Measurements from ENCODE around the gene FAM117B. TPM values are rescaled to one million over a fixed set of nuclear protein-coding genes. Genes with fewer than 3 reads are reported as not detected.

Gene FAM117B
- polyA plus RNA-seq, 1 donor (not counting 4 experiments of a cell fraction or from before 2014, with no cell fraction given) = 1.9 TPM

DNA sequence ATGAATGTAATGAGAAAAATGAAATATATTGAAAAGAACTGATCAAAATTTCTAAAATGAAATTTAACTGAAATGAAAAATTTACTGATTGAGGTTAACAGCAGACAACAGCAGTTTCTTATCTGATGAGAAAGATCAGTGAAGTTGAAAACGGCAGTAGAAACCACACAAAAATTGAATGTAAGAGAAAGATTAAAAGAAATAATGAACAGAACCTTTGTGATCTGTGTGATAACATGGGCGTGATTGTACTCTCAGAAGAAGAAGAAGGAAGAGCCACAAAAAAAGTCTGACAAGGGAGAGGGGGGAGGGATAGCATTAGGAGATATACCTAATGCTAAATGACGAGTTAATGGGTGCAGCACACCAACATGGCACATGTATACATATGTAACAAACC is 45.2 kb downstream of the FAM117B start:
- FAIRE-seq = no peak
- DNase-seq (ENCODE audit: low read depth, low spot score) = no peak
- H3K9ac ChIP-seq (ENCODE audit: control insufficient read depth, extremely low read depth, insufficient read depth, low read length) = no peak overlapping the region
- H2AFZ ChIP-seq (ENCODE audit: control insufficient read depth, low read length) = no peak overlapping the region
- no peak overlapping the region for H3K4me3 ChIP-seq (ENCODE audit: control insufficient read depth in 2 of 3, extremely low read depth in 1 of 3, insufficient read depth in 2 of 3, low read depth in 1 of 3, low read length in 3 of 3)
- H3K4me2 ChIP-seq (ENCODE audit: control insufficient read depth, extremely low read depth, insufficient read depth, low read depth, low read length) = no peak overlapping the region
- H4K20me1 ChIP-seq (ENCODE audit: control insufficient read depth, extremely low read depth, insufficient read depth, low read length) = no peaks in the 10 kb centered on the region
- dilution Hi-C loops (cut with MboI; ENCODE audit: extremely low pct_ligation_motif_present, low sequenced_read_pairs) = no loop called here
- no peaks in the 10 kb centered on the region for H3K27me3 ChIP-seq (ENCODE audit: control insufficient read depth, extremely low read depth, insufficient read depth, low read length)
- H3K4me1 ChIP-seq (ENCODE audit: control insufficient read depth, extremely low read depth, insufficient read depth, low read length) = no peaks in the 10 kb centered on the region
- TF ChIP-seq CTCF (optimal IDR thresholded peaks at IDR 0.05 in 1 of 3, IDR thresholded peaks at IDR 0.05 in 1 of 3, conservative IDR thresholded peaks at IDR 0.05 in 1 of 3; ENCODE audit: extremely low read depth in 1 of 3, insufficient read depth in 2 of 3, low read length in 3 of 3) (no peak), EZH2 (IDR thresholded peaks at IDR 0.05; ENCODE audit: low read length) (no peak)
- H3K9me3 ChIP-seq (ENCODE audit: control insufficient read depth, low read depth, low read length) = no peaks in the 10 kb centered on the region
- no peaks in the 10 kb centered on the region for H3K79me2 ChIP-seq (ENCODE audit: control insufficient read depth, insufficient read depth, low read length)
- no peak overlapping the region for H3K27ac ChIP-seq (ENCODE audit: control insufficient read depth, insufficient read depth, low read length)
- H3K9me1 ChIP-seq (ENCODE audit: control insufficient read depth, extremely low read depth, insufficient read depth, low read length) = no peaks in the 10 kb centered on the region
- H3K36me3 ChIP-seq (ENCODE audit: control insufficient read depth in 2 of 2, extremely low read depth in 1 of 2, insufficient read depth in 2 of 2, low read length in 2 of 2) = no peaks in the 10 kb centered on the region

DNA sequence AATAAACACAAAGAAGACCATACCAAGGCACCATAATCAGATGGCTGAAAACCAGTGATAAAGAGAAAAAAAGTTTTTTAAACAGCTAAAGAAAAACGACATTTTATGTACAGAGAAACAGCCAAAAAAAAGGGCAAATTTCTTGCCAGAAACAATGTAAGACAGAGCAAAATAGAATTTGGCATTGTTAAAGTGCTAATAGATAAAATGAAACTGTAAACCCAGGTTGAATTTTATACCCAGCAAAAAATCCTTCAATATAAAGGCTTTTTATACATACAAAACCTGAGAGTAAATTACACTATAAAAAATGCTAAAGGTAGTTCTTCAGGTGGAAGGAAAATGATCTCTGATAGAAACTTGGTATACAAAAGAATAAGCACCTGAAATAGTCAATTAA is 45.7 kb downstream of the FAM117B start:
- Histone ChIP-seq H4K20me1 (ENCODE audit: control insufficient read depth, extremely low read depth, insufficient read depth, low read length) (no peaks in the 10 kb centered on the region), H3K9ac (ENCODE audit: control insufficient read depth, extremely low read depth, insufficient read depth, low read length) (no peak overlapping the region), H3K9me3 (ENCODE audit: control insufficient read depth, low read depth, low read length) (no peaks in the 10 kb centered on the region), H3K27ac (ENCODE audit: control insufficient read depth, insufficient read depth, low read length) (no peak overlapping the region), H3K4me2 (ENCODE audit: control insufficient read depth, extremely low read depth, insufficient read depth, low read depth, low read length) (no peak overlapping the region), H3K9me1 (ENCODE audit: control insufficient read depth, extremely low read depth, insufficient read depth, low read length) (no peaks in the 10 kb centered on the region), H3K4me1 (ENCODE audit: control insufficient read depth, extremely low read depth, insufficient read depth, low read length) (no peaks in the 10 kb centered on the region), H3K36me3 (ENCODE audit: control insufficient read depth in 2 of 2, extremely low read depth in 1 of 2, insufficient read depth in 2 of 2, low read length in 2 of 2) (no peaks in the 10 kb centered on the region), H3K4me3 (ENCODE audit: control insufficient read depth in 2 of 3, extremely low read depth in 1 of 3, insufficient read depth in 2 of 3, low read depth in 1 of 3, low read length in 3 of 3) (no peak overlapping the region), H3K27me3 (ENCODE audit: control insufficient read depth, extremely low read depth, insufficient read depth, low read length) (no peaks in the 10 kb centered on the region), H2AFZ (ENCODE audit: control insufficient read depth, low read length) (no peak overlapping the region), H3K79me2 (ENCODE audit: control insufficient read depth, insufficient read depth, low read length) (no peaks in the 10 kb centered on the region)
- dilution Hi-C loops (cut with MboI; ENCODE audit: extremely low pct_ligation_motif_present, low sequenced_read_pairs) = no loop called here
- TF ChIP-seq EZH2 (IDR thresholded peaks at IDR 0.05; ENCODE audit: low read length) (no peak), CTCF (optimal IDR thresholded peaks at IDR 0.05 in 1 of 3, IDR thresholded peaks at IDR 0.05 in 1 of 3, conservative IDR thresholded peaks at IDR 0.05 in 1 of 3; ENCODE audit: extremely low read depth in 1 of 3, insufficient read depth in 2 of 3, low read length in 3 of 3) (no peak)
- no peak for FAIRE-seq
- DNase-seq (ENCODE audit: low read depth, low spot score) = no peak
